Heart left ventricle (tissue), 13 donors: ENCODE results near the gene CYB561.

Experiments used
- CTCF ChIP-seq, 12 donors: fragments of 200-600 bp; sonication (generic) in 4 of 12; IDR thresholded peaks; one replicate each; pipeline versions ENCODE4 v1.5.0 to v1.8.0; 2018 to 2022; ENCODE audit warnings: antibody characterized with exemption in 12 of 12, mild to moderate bottlenecking in 5 of 12
- POLR2A ChIP-seq, 2 donors: fragments of 450-650 bp; IDR thresholded peaks; one replicate each; pipeline ENCODE4 v1.6.1; 2017; ENCODE audit warnings: antibody characterized with exemption in 2 of 2, mild to moderate bottlenecking in 2 of 2, moderate library complexity in 2 of 2
- donor health status: ischemic (EF 13 %, LVEDD 7.1; RV severe dilation, severe dysfunction).
- donor health status: DM: no; HTN: yes; CAD: no.
- donor health status: DM: no; HTN: no; CAD: no.
- donor health status: ischemic (EF 25% LVEDD 6.9; RV normal size, moderate dysfunction).
- donor health status: ischemic (EF 25% LVEDD 5.7; RV mildly dilated, moderate dysfunction).
- donor health status: ischemic (EF 35%, LVEDD 5.7; RV mildly dilated, moderate dysfunction).
- donor health status: nonischemic (EF 11% LVEDD 7.7; RV severe dilation, severe dysfunction).
- donor health status: DM: yes; HTN: yes; CAD: no.
- donor health status: PGD.
- donor health status: ischemic (EF 29% LVEDD 5.4; RV normal size, mild dysfunction).
- donor health status: nonischemic (EF 23%, LVEDD 6.1; RV moderate dilation, normal function).

GRCh38 chr17:63444457-63444856 lies 1.6 kb downstream of the CYB561 start:
- TF ChIP-seq POLR2A (IDR thresholded peaks at IDR 0.05) (no peak), CTCF (IDR thresholded peaks at IDR 0.05) (no peak)
